SU-DHL-6 (cell line): ENCODE results near the gene RGMA.

Experiments
- H2AFZ ChIP-seq: fragments of 200-600 bp; sonication (generic); 2 replicates; pipeline ENCODE4 v1.6.1; 2014; ENCODE audit warnings: low read depth, mild to moderate bottlenecking, moderate library complexity, mixed read lengths, antibody characterized with exemption, low read length; ENCODE audit not compliant: severe bottlenecking
- H3F3A ChIP-seq: fragments of 200-600 bp; shearing (Covaris generic); 2 replicates; pipeline ENCODE4 v1.6.0; 2016; ENCODE audit warnings: antibody characterized with exemption, mild to moderate bottlenecking; ENCODE audit not compliant: insufficient read depth
- H3K27ac ChIP-seq: fragments of 200-600 bp; sonication (generic); 2 replicates; pipeline ENCODE4 v1.5.1; 2016; ENCODE audit warnings: low read depth, mild to moderate bottlenecking, low read length, moderate library complexity, mixed read lengths
- H3K27me3 ChIP-seq: fragments of 200-600 bp; sonication (generic), shearing (Covaris generic); 2 replicates; pipeline ENCODE4 v1.6.0; 2014; ENCODE audit warnings: mild to moderate bottlenecking, low read length
- H3K36me3 ChIP-seq: fragments of 200-600 bp; sonication (generic); 2 replicates; pipeline ENCODE4 v1.6.1; 2014; ENCODE audit warnings: mild to moderate bottlenecking, low read length, mixed read lengths
- H3K4me2 ChIP-seq: fragments of 300-600, 200-600 bp; shearing (Covaris generic), sonication (generic); 2 replicates; pipeline ENCODE4 v1.6.0; 2014; ENCODE audit warnings: low read length, low read depth, mild to moderate bottlenecking; ENCODE audit not compliant: poor library complexity, severe bottlenecking
- H3K4me3 ChIP-seq: fragments of 200-600 bp; sonication (generic); 2 replicates; pipeline ENCODE4 v1.5.1; 2014; ENCODE audit warnings: antibody characterized with exemption, low read length, mild to moderate bottlenecking, mixed read lengths; ENCODE audit not compliant: insufficient read depth, poor library complexity, severe bottlenecking
- H3K79me2 ChIP-seq: fragments of 200-600 bp; sonication (generic); 2 replicates; pipeline ENCODE4 v1.6.1; 2014; ENCODE audit warnings: mild to moderate bottlenecking, low read length, moderate library complexity; ENCODE audit not compliant: insufficient read depth
- H3K9ac ChIP-seq: fragments of 200-600 bp; sonication (generic); 2 replicates; pipeline ENCODE4 v1.7.0; 2014; ENCODE audit warnings: mild to moderate bottlenecking, low read length
- H3K9me2 ChIP-seq: fragments of 200-600 bp; sonication (generic); replicated peaks from 2 replicates; pipeline ENCODE4 v1.6.1; 2014; ENCODE audit warnings: low read length; ENCODE audit not compliant: insufficient read depth
- H3K9me3 ChIP-seq: fragments of 200-600 bp; sonication (generic); 2 replicates; pipeline ENCODE4 v1.6.1; 2014; ENCODE audit warnings: low read length, mixed read lengths; ENCODE audit not compliant: insufficient read depth
- H4K20me1 ChIP-seq: fragments of 200-600 bp; sonication (generic); 2 replicates; pipeline ENCODE4 v1.6.1; 2014; ENCODE audit warnings: low read depth, mild to moderate bottlenecking, antibody characterized with exemption, low read length, moderate library complexity, mixed read lengths
- EZH2phosphoT487 ChIP-seq: fragments of 200-600 bp; sonication (generic), shearing (Covaris generic); conservative IDR thresholded peaks from 2 replicates; pipeline ENCODE4 v1.6.1; 2018; ENCODE audit warnings: mild to moderate bottlenecking, antibody characterized with exemption, low read length, moderate library complexity, mixed read lengths
- TF ChIP-seq, protein P1 (sequence below): fragments of 200-600 bp; sonication (generic); IDR thresholded peaks from one replicate; pipeline ENCODE4 v1.5.1; 2017; ENCODE audit warnings: antibody characterized with exemption, mild to moderate bottlenecking, low read length, moderate library complexity; ENCODE audit not compliant: insufficient read depth, poor library complexity, severe bottlenecking

The RGMA gene

DNA sequence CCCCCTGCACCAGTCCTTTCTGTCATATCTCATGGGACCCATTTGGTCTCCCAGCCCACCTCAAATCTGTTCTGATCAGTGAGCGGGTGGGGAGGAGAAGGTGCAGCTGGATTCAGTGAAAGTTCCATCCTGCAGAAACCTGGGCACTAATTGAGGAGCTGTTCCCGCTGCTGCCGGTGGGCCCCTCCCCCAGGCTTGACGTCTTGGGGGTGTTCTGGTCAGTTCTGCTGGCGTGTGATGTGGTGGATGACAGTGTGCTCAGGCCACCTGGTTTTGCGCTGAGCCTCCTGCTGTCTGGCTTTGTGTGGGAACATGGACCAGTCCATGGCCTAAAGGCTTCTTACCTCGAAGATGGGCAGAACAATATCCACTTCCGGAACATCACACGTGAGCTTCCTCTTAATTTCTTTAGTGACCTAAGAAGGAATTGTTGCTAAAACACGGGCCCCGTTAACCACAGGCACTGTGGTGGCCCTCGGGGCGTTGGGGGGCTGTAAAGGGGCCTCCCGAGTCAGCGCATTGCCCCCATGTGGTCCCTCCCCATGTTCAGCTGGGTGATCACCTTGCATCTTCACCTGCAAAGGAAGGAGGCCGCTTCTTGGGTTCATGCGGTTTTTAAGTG lies 59.7 kb downstream of the RGMA start:
- H2AFZ ChIP-seq = no peak overlapping the region
- no peak overlapping the region for H3K4me2 ChIP-seq
- H3F3A ChIP-seq = peaks cover 5% of the 10 kb centered on the region; the same call in 1 of the 2 replicates
- no peaks in the 10 kb centered on the region for H4K20me1 ChIP-seq
- H3K9ac ChIP-seq = no peak overlapping the region
- H3K27me3 ChIP-seq = no peaks in the 10 kb centered on the region
- TF ChIP-seq, protein P1, sequence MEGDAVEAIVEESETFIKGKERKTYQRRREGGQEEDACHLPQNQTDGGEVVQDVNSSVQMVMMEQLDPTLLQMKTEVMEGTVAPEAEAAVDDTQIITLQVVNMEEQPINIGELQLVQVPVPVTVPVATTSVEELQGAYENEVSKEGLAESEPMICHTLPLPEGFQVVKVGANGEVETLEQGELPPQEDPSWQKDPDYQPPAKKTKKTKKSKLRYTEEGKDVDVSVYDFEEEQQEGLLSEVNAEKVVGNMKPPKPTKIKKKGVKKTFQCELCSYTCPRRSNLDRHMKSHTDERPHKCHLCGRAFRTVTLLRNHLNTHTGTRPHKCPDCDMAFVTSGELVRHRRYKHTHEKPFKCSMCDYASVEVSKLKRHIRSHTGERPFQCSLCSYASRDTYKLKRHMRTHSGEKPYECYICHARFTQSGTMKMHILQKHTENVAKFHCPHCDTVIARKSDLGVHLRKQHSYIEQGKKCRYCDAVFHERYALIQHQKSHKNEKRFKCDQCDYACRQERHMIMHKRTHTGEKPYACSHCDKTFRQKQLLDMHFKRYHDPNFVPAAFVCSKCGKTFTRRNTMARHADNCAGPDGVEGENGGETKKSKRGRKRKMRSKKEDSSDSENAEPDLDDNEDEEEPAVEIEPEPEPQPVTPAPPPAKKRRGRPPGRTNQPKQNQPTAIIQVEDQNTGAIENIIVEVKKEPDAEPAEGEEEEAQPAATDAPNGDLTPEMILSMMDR = no peak
- TF ChIP-seq EZH2phosphoT487 = no peak
- no peaks in the 10 kb centered on the region for H3K9me2 ChIP-seq
- no peak overlapping the region for H3K27ac ChIP-seq
- no peaks in the 10 kb centered on the region for H3K79me2 ChIP-seq
- 0 out of 2 replicates have a peak, but pooled peaks cover 7% of the 10 kb centered on the region for H3K36me3 ChIP-seq
- H3K4me3 ChIP-seq = no peak overlapping the region
- no peaks in the 10 kb centered on the region for H3K9me3 ChIP-seq

DNA sequence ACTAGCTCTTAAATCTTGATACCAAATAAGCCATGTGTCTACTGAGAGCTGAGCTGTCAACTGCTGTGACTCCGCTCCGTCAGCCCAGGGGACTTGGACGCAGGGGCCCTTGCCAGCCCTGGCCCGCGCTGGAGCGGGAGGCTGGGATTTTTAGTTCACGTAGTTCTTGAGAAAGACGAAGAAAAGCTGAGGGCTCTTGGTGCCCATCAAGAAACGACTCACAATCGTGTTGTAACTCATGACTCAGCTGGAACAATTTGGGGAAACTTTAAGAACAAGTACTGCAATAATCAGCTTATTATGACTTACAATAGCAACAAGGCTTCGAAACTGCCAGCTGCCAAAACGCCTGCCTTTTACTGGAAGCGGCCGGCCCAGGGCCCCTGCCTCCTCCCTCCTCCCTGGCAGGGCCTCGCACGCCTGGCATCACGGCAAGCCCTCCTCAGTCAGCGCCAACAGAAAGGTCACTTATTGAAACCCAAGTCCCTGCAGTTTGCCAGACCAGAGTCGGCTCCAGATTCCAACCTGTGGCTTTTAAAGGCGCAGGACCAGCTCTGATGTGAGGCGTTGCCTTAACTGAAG lies 60.3 kb downstream of the RGMA start:
- TF ChIP-seq EZH2phosphoT487 = no peak
- TF ChIP-seq, protein P1 = no peak
- Histone ChIP-seq H3K27ac (no peak overlapping the region), H3K27me3 (no peaks in the 10 kb centered on the region), H3K9me2 (no peaks in the 10 kb centered on the region), H3K9me3 (no peaks in the 10 kb centered on the region), H3K9ac (no peak overlapping the region), H3K79me2 (no peaks in the 10 kb centered on the region), H3F3A (peaks cover 5% of the 10 kb centered on the region; the same call in 1 of the 2 replicates), H3K4me3 (no peak overlapping the region), H2AFZ (no peak overlapping the region), H3K36me3 (peaks cover 13% of the 10 kb centered on the region; the same call in 1 of the 2 replicates), H4K20me1 (no peaks in the 10 kb centered on the region), H3K4me2 (no peak overlapping the region)

DNA sequence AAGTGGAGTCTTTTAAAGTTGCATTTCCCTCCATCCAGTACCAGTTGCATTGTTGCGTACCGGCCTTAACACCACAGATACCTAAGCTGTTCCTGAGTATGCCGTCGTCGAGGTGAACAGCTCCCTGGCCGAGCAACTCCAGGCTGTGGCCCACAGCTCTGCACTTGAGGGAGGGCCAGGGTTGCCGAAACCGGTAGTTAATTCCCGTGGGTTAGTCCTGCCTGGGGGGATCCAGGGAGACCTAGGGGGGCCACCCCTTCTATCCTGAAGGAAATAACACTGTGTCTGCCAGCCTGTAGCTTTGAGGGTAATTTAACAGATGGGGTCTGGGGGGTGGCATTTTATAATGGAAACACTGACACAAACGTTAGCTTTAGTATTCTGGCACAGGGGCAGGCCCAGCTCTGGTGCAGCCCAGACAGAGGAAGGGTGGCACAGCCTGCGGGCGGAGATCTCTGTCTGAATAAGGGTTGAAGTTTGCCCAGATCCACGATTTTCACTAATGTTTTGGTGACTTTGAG lies 60.8 kb downstream of the RGMA start:
- Histone ChIP-seq H3K9me3 (no peaks in the 10 kb centered on the region), H4K20me1 (no peaks in the 10 kb centered on the region), H3K4me2 (no peak overlapping the region), H3F3A (peaks cover 5% of the 10 kb centered on the region; the same call in 1 of the 2 replicates), H3K36me3 (peaks cover 16% of the 10 kb centered on the region; the same call in 1 of the 2 replicates), H2AFZ (no peak overlapping the region), H3K9ac (no peak overlapping the region), H3K4me3 (no peak overlapping the region), H3K79me2 (no peaks in the 10 kb centered on the region), H3K9me2 (no peaks in the 10 kb centered on the region), H3K27me3 (no peaks in the 10 kb centered on the region), H3K27ac (no peak overlapping the region)
- TF ChIP-seq, protein P1 = no peak
- no peak for TF ChIP-seq EZH2phosphoT487
